PFSK-1 (cell line): ENCODE data around the gene DPP6.

Experiments used
- FOXP2 ChIP-seq: optimal IDR thresholded peaks from 2 replicates; pipeline ENCODE3; 2011; ENCODE audit warnings: borderline replicate concordance, control low read depth, inconsistent platforms; ENCODE audit not compliant: insufficient read depth; ENCODE audit errors: extremely low read length, extremely low read depth
- POLR2AphosphoS5 ChIP-seq: IDR thresholded peaks from 2 replicates; pipeline ENCODE4 v1.6.1; 2012; ENCODE audit warnings: low read depth, mild to moderate bottlenecking, control low read depth, low read length, moderate library complexity
- REST ChIP-seq, 2 experiments: IDR thresholded peaks; 2 replicates each; pipeline versions ENCODE4 v1.6.1 to v1.8.0; 2011 to 2012; ENCODE audit warnings: low read depth in 2 of 2, low read length in 2 of 2, control low read depth in 1 of 2, inconsistent platforms in 1 of 2, mild to moderate bottlenecking in 1 of 2, moderate library complexity in 1 of 2; ENCODE audit not compliant: insufficient read depth in 1 of 2
- SIN3A ChIP-seq: IDR thresholded peaks from 2 replicates; pipeline ENCODE4 v1.6.1; 2012; ENCODE audit warnings: mild to moderate bottlenecking, low read length, moderate library complexity, borderline replicate concordance; ENCODE audit not compliant: insufficient read depth
- TAF1 ChIP-seq: IDR thresholded peaks from 2 replicates; pipeline ENCODE4 v1.6.1; 2012; ENCODE audit warnings: low read length, control low read depth, borderline replicate concordance; ENCODE audit not compliant: insufficient read depth

- no peak for TF ChIP-seq REST (IDR thresholded peaks at IDR 0.05; ENCODE audit: insufficient read depth in 1 of 2, low read depth in 2 of 2, low read length in 2 of 2)
- TF ChIP-seq POLR2AphosphoS5: no peak
- no peak for TF ChIP-seq TAF1
- no peak for TF ChIP-seq SIN3A
- no peak for TF ChIP-seq FOXP2
Measured at GRCh38 chr7:154695836-154696235, 643.6 kb downstream of the DPP6 start.
